CD4-positive, alpha-beta T cell treated with Interleukin-17A for 1 hour (primary cell): Measurements from ENCODE around the gene LRCH1.

ENCODE experiments used
- DNase-seq: peaks from one replicate; pipeline ENCODE4 v3.0.0-alpha.2; 2020

LRCH1 gene

DNA sequence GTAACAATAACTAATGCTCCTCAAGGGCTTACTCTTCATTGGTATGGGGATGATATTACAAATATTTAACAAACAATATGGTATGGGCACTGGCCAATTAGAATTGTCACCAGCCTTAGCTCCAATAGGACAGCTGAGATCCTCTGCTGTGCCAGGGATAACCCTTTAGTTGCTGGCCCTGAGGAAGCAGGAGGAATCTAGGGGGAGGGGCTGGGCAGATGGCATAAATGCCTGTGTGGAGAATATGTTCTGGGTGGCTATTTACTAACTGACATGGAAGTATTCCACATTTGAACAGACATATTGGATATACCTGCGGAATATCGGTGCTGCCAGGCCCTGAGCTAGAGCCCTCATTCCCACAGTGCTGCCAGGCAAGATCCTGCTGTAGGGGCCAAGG, 16.6 kb upstream of the LRCH1 start:
- DNase-seq: no peak

DNA sequence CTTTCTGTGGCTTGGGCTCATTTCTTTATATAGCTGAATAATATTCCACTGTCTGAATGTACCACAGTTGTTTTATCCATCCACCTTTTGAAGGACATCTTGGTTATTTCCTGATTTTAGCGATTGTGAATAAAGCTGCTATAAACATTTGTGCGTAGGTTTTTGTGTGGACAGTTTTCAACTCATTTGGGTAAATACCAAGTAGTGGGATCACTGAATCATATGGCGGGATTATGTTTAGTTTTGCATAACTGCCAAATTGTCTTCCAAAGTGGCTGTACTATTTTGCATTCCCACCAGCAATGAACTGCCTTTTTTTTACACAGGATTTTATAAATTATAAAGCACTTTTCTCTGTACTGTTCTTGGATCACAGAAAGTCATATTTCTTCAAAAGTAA, 13.7 kb upstream of the LRCH1 start:
- no peak for DNase-seq

DNA sequence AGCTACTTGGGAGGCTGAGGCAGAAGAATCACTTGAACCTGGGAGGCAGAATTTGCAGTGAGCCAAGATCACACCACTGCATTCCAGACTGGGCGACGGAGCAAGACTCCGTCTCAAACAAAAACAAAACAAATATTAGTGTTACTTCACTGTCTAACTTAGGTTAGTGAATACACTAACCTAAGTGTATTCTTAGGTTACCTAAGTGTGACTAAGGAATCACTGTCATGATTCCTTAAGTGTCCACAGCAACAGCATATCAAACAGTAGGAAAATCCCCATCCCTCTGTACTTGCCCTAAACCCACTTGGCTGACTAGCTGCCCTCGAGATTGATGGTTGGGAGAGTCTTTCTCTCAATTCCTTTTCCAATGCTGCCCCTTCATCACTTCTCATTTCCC, 11.8 kb upstream of the LRCH1 start:
- DNase-seq: no peak

DNA sequence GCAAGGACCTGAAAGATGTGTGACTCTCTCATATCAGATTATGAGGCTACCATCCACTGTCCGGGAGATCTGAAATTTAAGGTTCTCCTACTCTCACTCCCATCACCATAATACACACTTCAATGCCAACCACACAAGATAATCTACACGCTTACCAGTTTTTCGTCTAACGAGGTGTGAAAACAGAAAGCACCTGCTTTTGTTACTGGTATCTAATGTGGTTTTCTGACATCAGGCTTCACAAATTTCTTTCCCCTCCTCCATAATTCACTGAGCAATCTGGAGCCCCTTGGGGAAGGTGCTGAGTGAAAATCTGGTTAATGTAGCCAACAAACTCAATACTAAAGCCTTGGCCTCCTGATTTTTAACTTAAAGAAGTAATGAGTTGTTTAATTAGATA, 10.1 kb upstream of the LRCH1 start:
- DNase-seq: no peak

DNA sequence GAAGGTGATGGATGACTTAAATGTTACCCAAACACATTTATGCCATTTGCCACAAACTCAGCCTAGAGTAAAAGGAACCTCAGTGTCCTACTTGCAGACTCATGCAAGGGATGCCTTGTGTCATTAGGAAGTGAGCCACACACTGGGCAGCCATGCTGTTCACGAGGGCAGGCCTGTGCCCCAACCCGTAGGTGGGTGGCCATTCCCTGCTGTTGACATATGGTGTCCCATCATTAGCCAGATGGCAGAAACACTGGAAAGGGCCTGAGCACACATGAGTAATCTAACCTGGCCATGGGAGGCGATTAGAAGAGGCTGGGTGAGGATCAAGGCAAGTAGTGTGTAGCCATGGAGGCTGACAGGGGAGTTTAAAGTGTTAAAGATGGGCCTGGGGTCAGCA, 9.7 kb upstream of the LRCH1 start:
- no peak for DNase-seq

DNA sequence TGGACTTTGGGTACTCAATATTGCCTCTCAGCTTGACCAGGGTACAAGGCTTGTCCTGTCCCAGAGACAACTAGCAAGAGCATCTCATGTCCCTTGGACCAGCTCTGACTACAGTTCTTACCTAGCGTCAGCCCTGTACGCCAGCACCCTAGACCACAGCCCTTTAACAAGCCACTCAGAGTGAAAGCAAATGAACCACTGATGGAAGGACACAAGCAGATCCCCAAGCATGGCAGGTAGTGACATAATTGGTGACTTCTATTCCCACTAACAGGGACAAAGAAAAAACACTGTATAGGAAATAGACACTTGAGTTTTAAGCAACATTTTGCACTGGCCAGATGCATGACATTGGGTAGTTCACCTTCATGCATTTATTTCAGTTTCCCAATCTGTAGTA, 8.8 kb upstream of the LRCH1 start:
- DNase-seq: no peak

DNA sequence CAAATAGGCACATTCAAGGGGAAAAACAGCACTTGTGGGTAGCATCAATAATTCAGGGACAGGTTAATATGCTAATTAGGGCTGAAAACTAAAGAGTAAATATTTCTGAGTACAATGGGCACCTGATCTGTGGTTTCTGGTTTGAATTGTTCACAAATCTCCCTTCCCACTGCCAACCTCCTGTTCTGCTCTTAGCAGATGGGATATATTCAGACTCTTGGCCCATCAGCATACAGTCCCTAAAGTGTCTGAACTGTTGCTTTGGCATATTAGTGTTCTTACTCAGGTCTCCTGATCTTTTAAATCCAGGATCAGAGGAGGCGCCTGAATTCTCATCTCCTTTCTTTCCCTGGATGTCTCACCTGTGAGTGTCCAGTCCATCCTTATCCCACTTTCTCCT, 8.2 kb upstream of the LRCH1 start:
- no peak for DNase-seq

DNA sequence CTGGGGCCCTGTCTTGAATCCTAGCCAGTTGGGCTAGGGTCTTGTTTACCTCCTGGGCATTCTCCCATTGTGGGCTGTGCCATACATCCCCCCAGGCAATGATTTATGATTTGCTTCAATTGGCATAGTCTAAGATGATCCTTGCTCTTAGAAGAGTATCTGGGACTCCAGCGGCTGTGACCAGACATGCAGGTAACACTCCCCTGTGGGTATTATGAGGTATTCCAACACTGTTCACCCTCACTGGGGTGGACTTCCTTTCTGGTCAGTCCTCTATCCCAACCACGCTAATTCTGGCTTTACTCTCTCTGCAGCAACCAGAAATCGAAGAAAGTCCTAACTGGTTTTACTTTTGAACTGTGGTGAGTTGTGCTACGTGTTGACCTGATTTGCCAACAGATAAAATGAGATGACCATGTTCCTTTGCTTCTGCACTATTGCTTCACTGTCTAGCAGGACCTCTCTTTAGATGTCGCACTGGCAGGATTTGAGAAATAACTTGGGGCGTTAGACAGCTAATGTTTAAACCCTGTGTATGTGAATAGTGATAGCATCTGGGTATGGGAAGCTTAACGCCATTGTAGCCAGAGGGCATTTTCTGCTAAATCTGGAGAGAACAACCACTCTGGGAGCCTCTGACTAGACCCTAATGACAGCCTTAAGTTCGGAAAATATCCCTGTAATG, 6.7 kb upstream of the LRCH1 start:
- DNase-seq: no peak

DNA sequence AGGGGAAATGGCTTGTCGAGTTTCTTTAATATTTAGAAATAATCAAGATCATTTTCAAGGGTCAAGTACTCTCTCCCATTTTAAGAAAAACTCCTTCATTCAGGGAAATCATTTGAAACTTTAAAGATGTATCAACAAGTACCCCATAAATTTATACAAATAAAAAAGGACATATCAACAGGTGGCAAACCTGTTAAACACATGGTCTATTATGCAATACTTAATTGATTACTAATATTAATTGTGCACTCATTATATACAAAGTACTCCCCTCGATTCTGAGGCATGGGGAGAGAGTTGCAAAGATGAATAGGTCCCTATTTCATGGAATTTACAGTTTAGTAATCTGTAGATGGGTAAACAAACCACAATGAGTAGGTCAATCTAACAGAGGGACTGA, 2.1 kb upstream of the LRCH1 start:
- no peak for DNase-seq

DNA sequence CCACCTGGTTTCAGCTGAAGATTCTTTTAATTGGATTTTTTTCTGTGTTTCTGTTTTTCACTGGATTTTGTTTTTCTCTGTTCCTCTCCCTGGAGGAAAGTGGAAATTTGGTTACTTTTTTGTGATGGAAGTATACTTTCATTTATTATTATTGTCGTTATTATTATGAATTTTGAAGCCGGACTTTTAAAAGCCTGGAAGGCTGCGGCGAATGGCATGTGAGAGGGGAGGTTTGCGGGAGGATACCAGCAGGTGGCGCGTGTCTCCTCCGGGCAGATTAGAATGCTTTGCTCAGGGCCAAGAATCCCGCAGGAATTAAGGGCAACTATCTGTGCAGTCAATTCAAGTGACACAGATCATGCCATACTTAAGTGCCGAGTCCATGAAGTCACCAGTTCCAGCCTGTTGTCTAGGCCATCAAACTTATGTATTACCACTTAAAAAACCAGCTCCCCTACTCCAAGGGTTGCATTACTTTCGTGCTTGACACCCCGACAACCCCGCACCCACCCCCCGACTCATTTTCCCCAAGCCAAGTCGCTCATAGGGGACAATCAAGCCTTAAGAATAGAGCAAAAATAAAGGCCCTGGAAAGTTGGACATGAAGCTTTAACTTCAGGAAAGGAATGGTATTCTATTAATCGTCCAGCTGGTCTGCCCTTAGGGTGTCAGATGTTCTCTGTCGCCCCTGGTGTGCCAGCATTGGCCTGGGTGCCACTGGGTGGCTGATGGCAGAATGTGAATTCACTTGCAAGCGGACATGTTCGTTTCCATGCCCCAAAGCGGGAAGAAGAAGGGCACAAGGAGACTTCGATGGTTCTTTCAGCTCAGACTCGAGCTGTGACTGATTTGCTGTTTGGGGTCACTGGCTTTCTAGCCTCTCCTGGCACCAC, 1.3 kb upstream of the LRCH1 start:
- DNase-seq: peak; percentile 67

DNA sequence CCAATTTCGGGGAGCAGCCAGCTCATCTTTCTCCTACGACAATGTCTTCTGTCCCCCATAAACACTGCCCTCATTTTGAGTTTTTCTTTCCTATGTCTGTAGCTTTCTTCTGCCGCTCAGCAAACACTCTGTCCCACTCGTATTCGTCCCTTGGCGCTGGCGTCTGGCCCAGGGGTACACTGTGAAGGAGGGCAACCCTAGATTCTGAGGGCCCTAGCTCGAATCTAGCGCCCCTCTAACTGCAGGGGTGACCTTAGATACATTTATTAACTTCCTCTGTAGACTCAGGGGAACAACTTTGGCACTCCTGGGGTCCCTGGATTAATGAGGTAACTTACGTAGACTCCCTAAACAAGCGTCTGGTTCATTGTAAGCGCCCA, 677 bp upstream of the LRCH1 start:
- no peak for DNase-seq

DNA sequence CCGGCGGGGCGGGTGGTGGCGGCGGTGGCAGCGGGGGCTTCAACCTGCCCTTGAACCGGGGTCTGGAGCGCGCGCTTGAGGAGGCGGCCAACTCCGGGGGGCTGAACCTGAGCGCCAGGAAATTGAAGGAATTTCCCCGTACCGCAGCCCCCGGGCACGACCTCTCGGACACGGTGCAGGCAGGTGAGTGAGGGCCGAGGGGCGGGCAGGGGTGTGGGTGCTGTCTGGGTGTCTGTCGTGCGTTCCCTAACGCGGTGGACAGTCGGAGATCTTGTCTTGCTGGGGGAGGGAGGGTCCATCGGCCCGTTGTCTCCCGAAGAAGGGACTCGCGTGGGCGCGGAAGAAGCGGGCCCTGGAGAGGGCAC, 533 bp downstream of the LRCH1 start:
- no peak for DNase-seq

DNA sequence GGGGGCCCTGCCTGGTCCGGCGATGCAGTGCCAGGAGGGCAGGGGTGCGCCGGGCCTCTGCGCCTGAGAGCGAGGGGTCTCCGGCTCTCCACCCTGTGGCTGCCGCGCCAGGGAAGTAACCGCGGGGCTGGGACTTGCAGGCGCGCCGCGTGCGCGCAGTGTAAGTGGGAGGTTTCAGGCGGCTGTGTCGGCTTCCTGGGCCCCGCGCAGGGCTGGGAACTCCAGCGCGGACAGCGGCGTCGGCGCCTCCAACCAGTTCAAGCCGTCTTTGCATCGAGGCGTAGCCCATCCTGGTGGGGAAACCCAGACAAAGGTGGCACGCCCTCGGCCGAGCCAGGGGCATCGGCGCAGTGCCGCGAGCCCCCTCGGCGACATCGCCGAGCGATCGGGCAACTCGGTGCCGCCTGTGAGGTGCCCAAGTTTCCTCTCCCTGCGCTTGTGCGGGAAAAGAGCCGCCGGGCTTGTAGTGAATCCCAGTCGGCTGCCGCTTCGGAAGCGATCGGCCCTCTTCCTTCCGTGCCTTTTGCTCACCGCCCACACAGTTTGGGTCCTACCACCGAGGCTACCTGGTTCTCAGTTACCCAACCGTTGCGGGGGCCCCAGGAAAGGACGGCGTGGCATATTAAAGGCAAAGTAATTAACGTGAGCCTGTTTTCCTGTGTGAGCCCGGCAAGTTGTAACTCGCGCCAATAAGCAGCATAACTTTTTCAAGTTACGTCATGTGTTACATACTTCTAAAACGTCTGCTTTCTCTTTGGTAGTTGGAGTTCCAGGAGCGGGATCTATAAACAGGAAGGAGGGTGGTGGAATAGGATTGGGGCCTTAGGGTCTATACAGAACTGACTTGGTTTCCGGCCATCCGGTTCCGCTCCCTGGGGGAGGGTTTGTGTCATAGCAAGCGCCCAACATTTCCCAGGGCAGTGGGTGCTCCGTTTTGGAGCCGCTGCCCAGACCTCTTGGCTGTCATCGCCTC, 1.2 kb downstream of the LRCH1 start:
- peak; percentile 76 for DNase-seq

DNA sequence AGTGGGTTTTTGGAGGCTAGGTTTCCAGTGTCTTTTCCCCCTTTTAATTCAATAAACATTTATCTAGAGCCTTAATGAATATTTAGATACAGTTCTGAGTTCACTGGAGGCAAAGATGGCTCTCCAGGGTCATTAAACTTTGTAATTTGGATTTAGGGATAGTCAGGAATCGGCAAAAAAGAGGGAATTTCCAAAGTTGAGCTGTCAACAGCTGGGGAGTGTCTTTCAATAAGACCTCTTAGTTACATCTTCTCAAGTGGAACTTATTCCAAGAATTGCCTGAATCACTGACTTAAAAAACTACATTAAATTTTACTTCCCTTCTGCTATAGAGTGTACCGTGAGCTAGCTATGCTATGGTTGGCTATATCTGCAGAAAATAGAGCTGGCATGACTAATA, 2.0 kb downstream of the LRCH1 start:
- DNase-seq: no peak

DNA sequence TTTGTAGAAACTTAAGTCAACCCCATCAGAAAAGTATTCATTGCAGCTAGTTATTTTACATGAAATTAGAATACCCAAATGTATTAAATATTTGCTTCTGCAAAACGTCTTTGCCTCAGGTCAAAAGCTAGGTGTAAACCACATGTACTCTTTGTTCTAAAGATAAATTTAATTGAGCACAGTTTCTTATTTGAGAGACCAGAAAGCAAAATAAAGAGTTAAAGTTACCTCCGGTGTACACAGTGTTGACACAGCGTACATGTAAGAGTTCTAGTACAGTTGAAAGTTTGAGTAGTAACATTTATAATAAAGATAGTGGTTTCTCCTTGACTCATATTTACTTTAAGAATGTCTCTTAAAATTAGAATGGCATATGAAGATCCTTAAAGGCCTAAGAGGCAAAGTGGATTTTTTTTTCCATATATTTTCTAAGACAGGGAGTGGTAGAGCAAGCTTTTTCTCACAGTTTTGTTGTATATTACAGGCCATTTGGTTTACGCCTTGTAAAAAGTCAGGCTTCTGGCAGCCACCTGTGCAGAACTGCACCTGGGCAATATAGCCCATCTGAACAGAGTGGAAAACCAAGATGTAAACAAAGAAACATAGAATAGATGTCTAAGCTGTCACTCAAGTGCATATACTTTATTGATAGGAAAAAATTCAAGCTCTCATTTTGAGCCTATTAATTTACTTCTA, 2.9 kb downstream of the LRCH1 start:
- DNase-seq: no peak

DNA sequence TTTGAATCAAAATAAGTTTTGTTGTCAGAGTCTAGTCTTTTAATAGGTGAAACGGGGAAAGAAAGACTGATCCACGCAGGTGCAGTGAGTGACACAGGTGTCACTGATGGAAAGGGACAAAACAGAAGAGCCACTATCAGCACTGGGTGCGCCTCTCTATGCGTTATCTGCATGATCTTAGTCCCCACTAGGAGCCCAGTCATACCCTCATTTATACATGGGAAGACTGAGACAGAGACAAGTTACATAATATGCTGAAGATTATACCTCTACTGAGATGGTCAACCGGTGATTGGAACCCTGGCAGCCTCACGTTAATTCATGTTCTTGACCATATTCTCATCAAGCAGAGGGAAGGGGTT, 3.4 kb downstream of the LRCH1 start:
- no peak for DNase-seq

DNA sequence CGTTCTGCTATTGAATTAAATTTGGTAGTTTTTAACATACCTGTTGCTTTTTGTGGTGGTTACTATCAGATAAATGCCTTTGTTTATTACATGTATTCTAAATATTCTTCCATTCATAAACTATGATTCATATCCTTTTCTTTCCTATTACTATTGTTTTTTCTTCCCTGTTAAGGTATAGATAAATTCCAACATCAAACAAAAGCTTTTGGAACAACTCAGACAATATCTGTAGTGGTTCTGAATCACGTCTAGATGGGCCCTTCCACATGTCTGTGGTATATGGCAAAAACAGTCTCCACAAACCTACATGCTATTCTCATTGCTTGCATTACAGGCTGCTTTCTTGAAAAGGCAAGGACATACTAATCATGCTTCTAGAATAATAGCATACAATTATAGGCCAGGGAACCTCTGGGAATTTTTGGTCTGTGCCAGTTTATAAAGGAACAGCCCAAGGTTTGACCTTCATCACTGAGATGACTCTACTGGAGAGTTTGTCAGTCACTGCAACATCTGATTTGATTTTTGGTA, 6.4 kb downstream of the LRCH1 start:
- no peak for DNase-seq

DNA sequence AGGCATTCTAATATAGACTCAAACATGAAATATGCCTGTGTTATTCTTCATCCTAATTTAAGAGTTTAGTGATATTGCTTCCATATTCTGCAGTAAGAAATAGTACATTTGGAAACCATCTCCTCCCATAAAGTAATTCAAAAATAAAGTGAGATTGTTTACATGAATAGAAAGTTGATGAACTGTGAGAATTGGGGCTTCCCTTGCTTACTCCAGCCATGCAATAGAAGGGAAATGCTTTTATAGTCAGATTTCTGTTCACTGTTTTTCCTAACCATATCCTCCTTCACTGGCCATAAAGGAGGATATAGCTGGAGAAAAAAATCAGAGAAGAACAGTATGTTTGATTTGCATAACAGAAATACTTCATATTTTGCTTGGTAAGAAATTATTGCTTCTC, 7.8 kb downstream of the LRCH1 start:
- no peak for DNase-seq

DNA sequence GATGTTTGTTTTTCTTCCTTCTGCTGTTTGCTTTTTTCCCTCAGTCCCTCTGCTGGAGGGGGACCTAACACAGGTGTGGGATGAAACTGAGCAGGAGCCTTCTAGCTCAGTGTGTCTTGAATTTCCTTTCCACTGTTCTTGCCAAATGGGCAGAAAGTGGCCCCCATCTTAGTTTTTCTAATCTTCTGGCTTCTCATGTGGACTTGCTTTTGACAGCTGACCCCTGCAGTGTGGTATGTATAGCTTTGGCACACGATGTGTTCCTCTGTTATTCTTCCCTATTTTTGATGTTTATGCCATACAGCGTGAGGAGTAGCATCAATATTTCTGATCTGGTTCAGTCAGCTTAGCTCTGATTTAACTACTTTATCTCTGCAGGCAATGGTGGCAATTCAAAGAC, 8.3 kb downstream of the LRCH1 start:
- DNase-seq: no peak

DNA sequence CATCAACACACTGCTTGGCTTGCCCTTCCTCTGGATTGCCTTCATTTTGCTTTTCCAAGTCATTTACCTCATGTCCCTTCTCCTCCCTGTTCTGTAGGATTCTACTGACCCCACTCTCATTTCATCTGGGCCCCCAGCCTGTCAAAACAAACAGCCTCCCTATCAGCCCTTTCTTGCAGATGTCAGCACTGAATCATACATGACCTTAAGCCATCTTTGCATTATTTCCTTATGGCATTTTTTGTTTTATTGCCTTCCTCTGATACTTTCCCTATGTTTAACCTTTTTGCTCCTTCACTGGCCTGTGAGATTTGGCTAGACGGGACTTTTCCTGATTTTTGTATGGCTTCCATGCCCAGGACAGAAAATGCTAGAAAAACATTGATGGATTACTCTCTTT, 8.7 kb downstream of the LRCH1 start:
- DNase-seq: no peak

DNA sequence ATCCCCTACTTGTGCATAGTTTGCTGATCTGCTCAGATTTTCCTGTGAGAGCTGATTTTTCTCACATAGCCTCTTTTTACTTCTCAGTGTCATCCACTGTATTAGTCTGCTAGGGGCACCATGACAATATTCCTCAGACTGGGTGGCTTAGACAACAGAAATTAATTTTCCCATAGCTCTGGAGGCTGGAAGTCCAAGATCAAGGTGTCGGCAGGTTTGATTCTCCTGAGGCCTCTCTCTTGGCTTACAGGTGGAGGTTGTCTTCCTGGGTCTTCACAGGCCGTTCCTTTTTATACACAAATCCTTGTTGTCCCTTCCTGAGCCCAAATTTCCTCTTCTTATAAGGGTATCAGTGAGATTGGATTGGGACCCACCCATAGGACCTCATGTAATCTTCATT, 9.2 kb downstream of the LRCH1 start:
- no peak for DNase-seq

DNA sequence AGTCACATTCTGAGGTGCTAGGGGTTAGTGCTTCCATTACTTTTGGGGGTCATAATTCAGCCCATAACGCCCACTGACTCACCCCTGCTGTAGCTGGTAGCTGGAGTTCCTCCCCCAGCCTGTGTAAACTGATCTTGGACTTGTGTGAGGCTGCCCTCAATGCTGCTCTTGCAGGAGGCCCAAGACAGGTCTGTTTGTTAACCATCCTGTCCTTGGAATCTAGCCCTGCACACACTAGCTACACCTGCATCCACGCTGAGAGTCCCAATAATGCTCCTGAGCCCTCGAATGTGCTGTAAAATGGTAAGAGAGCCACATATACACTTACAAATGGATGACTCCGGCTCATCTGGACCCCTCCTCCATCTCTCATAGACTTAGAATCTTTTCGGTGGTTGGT, 9.6 kb downstream of the LRCH1 start:
- no peak for DNase-seq
